Adrenal gland (tissue), 5 donors: ENCODE data around the gene OXNAD1.

ENCODE experiments used
- POLR2A ChIP-seq, 2 donors: fragments of 450-650 bp; IDR thresholded peaks; one replicate each; pipeline ENCODE4 v1.6.1; 2017; ENCODE audit warnings: antibody characterized with exemption in 2 of 2, mild to moderate bottlenecking in 2 of 2, moderate library complexity in 1 of 2
- TF ChIP-seq, protein P1 (sequence below), 6 experiments: fragments of 450-650 bp in 4 of 6; fragments of 200-600 bp in 2 of 6; sonication (generic) in 1 of 6; IDR thresholded peaks; 1 replicate in 5 of 6; 2 replicates in 1 of 6; pipeline versions ENCODE4 v1.5.1 to v1.8.0; 2016 to 2021; ENCODE audit warnings: antibody characterized with exemption in 6 of 6, mild to moderate bottlenecking in 2 of 6, moderate library complexity in 1 of 6
- donor health status: DM: no; HTN: no; CAD: no.

GRCh38 chr3:16265455-16265786, 409 bp downstream of the OXNAD1 start:
- no peak for TF ChIP-seq POLR2A (IDR thresholded peaks at IDR 0.05)
- TF ChIP-seq, protein P1, sequence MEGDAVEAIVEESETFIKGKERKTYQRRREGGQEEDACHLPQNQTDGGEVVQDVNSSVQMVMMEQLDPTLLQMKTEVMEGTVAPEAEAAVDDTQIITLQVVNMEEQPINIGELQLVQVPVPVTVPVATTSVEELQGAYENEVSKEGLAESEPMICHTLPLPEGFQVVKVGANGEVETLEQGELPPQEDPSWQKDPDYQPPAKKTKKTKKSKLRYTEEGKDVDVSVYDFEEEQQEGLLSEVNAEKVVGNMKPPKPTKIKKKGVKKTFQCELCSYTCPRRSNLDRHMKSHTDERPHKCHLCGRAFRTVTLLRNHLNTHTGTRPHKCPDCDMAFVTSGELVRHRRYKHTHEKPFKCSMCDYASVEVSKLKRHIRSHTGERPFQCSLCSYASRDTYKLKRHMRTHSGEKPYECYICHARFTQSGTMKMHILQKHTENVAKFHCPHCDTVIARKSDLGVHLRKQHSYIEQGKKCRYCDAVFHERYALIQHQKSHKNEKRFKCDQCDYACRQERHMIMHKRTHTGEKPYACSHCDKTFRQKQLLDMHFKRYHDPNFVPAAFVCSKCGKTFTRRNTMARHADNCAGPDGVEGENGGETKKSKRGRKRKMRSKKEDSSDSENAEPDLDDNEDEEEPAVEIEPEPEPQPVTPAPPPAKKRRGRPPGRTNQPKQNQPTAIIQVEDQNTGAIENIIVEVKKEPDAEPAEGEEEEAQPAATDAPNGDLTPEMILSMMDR (IDR thresholded peaks at IDR 0.05) = no peak
